ENCODE measurements around the gene CSRP3. TPM values are rescaled to one million over a fixed set of nuclear protein-coding genes. Genes with fewer than 3 reads are reported as not detected.

CSRP3 gene
- total and polyA plus RNA-seq, 2 donors from 2014 or later = not detected

DNA sequence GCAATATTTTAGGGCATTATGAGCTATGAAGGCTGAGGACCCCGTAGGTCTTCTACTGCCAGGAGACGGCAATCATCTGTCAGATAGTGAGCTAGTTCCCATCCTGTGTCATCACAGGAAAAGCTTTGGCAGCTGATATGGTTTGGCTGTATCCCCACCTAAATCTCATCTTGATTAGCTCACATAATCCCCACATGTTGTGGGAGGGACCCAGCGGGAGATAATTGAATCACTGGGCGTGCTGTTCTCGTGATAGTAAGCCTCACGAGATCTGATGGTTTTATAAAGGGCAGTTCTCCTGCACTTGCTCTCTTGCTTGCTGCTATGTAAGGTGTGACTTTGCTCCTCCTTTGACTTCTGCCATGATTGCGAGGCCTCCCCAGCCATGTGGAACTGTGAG is 18.1 kb downstream of the CSRP3 start:
- no peak overlapping the region for H3K27ac ChIP-seq (ENCODE audit: low read depth in 2 of 2, low read length in 2 of 2)
- no peaks in the 10 kb centered on the region for H3K36me3 ChIP-seq (ENCODE audit: control insufficient read depth in 2 of 3, insufficient read depth in 3 of 3, low read length in 3 of 3)
- TF ChIP-seq, protein P1, sequence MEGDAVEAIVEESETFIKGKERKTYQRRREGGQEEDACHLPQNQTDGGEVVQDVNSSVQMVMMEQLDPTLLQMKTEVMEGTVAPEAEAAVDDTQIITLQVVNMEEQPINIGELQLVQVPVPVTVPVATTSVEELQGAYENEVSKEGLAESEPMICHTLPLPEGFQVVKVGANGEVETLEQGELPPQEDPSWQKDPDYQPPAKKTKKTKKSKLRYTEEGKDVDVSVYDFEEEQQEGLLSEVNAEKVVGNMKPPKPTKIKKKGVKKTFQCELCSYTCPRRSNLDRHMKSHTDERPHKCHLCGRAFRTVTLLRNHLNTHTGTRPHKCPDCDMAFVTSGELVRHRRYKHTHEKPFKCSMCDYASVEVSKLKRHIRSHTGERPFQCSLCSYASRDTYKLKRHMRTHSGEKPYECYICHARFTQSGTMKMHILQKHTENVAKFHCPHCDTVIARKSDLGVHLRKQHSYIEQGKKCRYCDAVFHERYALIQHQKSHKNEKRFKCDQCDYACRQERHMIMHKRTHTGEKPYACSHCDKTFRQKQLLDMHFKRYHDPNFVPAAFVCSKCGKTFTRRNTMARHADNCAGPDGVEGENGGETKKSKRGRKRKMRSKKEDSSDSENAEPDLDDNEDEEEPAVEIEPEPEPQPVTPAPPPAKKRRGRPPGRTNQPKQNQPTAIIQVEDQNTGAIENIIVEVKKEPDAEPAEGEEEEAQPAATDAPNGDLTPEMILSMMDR (IDR thresholded peaks at IDR 0.05; ENCODE audit: borderline replicate concordance, extremely low read depth, insufficient read depth) = no peak
- FAIRE-seq = no peak
- no peak overlapping the region for H3K4me3 ChIP-seq (ENCODE audit: low read length in 3 of 3)
- no peaks in the 10 kb centered on the region for H3K9me3 ChIP-seq (ENCODE audit: control insufficient read depth in 2 of 3, insufficient read depth in 1 of 3, low read length in 3 of 3)
- intact Hi-C loops (cut with DNase I) = no loop called here
- H3K9ac ChIP-seq (ENCODE audit: low read length in 3 of 3) = no peak overlapping the region
- H3K4me1 ChIP-seq (ENCODE audit: control insufficient read depth in 2 of 3, insufficient read depth in 2 of 3, low read depth in 1 of 3, low read length in 3 of 3) = no peaks in the 10 kb centered on the region
- no peak for DNase-seq
- H3K27me3 ChIP-seq (ENCODE audit: control insufficient read depth, insufficient read depth, low read length) = no peaks in the 10 kb centered on the region

DNA sequence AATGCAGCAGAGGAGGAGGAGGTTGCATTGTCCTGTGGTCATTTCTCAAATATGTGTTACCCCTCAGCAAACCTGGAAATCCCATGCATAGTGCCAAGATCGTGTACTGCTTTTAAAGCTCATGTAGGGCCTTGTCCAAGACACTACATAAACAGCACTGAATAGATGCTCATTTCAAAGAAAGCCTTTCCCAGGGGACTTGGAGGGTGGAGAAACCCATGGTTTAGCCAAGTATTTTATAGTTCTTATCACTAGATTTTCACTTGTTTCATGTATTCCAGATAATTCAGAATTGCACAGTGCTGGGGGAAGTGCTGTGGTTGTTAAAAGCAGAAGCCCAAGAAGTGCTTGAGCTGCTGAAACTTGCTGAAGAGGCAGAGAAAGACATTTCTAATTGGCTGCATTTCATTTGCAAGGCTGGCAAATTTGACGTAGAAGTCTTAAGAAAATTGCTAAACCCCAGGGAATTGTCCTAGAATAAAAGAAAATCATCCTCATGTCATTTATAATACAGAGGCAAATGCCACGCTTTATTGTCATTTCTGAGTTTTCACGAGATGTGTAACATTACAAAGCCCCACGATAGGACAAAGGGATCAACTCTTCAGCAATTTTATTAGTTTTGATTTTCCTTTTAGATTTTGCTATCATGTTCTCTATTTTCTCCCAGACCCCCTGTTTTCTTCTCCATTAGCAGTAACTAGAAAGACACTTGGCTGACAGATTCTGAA is 20.1 kb downstream of the CSRP3 start:
- Histone ChIP-seq H3K9ac (ENCODE audit: low read length in 3 of 3) (no peak overlapping the region), H3K27ac (ENCODE audit: low read depth in 2 of 2, low read length in 2 of 2) (no peak overlapping the region), H3K9me3 (ENCODE audit: control insufficient read depth in 2 of 3, insufficient read depth in 1 of 3, low read length in 3 of 3) (no peaks in the 10 kb centered on the region), H3K36me3 (ENCODE audit: control insufficient read depth in 2 of 3, insufficient read depth in 3 of 3, low read length in 3 of 3) (no peaks in the 10 kb centered on the region), H3K27me3 (ENCODE audit: control insufficient read depth, insufficient read depth, low read length) (no peaks in the 10 kb centered on the region), H3K4me3 (ENCODE audit: low read length in 3 of 3) (no peak overlapping the region), H3K4me1 (ENCODE audit: control insufficient read depth in 2 of 3, insufficient read depth in 2 of 3, low read depth in 1 of 3, low read length in 3 of 3) (no peaks in the 10 kb centered on the region)
- TF ChIP-seq, protein P1 (IDR thresholded peaks at IDR 0.05; ENCODE audit: borderline replicate concordance, extremely low read depth, insufficient read depth) = no peak
- no peak for FAIRE-seq
- DNase-seq = no peak
- intact Hi-C loops (cut with DNase I) = no loop called here

DNA sequence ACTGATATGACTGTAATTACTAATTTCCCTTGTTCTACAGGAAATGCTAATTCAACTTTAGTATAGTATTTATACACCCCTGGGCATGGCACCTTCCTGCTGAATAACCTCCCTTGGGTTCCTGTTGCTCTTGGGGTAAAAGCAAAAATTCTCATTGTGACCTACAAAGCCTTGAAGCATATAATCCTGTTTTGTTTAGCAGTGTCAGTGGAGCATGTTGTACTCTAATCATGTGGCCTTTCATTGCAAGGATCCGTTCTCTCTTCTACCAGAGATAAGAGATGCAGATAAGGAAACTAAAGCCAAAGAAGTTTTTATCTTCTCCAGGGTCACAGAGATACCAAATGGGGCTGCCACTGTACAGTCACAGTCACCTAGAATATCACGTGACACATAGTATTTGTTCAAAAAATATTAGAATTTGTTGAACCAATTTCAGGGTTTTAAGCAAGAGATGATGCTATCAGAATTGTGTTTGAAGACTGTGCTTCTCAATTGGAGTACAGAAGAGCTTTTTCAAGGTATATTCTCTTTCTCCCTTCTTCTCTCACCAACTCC is 25.1 kb downstream of the CSRP3 start:
- TF ChIP-seq, protein P1 (IDR thresholded peaks at IDR 0.05; ENCODE audit: borderline replicate concordance, extremely low read depth, insufficient read depth) = no peak
- FAIRE-seq = no peak
- no peaks in the 10 kb centered on the region for H3K9me3 ChIP-seq (ENCODE audit: control insufficient read depth in 2 of 3, insufficient read depth in 1 of 3, low read length in 3 of 3)
- no peaks in the 10 kb centered on the region for H3K27me3 ChIP-seq (ENCODE audit: control insufficient read depth, insufficient read depth, low read length)
- no peak overlapping the region for H3K27ac ChIP-seq (ENCODE audit: low read depth in 2 of 2, low read length in 2 of 2)
- H3K4me3 ChIP-seq (ENCODE audit: low read length in 3 of 3) = no peak overlapping the region
- DNase-seq = no peak
- no peaks in the 10 kb centered on the region for H3K4me1 ChIP-seq (ENCODE audit: control insufficient read depth in 2 of 3, insufficient read depth in 2 of 3, low read depth in 1 of 3, low read length in 3 of 3)
- intact Hi-C loops (cut with DNase I) = no loop called here
- no peaks in the 10 kb centered on the region for H3K36me3 ChIP-seq (ENCODE audit: control insufficient read depth in 2 of 3, insufficient read depth in 3 of 3, low read length in 3 of 3)
- no peak overlapping the region for H3K9ac ChIP-seq (ENCODE audit: low read length in 3 of 3)
